NCI-H128 (cell line): ENCODE results near the gene HOMER3.

Experiments used
- DNase-seq: peaks from one replicate; lab custom pipeline; 2025; ENCODE audit not compliant: unreplicated experiment; lab: John Stamatoyannopoulos, UW

Gene HOMER3

GRCh38 chr19:18940769-18941627 lies at the start of gene HOMER3:
TSS of gene HOMER3 (minus strand) at chr19:18941217. CDS start at chr19:18938982, 2,235 bp downstream.
- DNase-seq: no peak

- DNase-seq: no peak
Measured at GRCh38 chr19:18990128-18990708, 49.2 kb upstream of the HOMER3 start.

- DNase-seq: no peak
Measured at GRCh38 chr19:18989316-18989715, 48.3 kb upstream of the HOMER3 start.

GRCh38 chr19:18987456-18987855 lies 46.4 kb upstream of the HOMER3 start:
- DNase-seq: no peak

- no peak for DNase-seq
Measured at GRCh38 chr19:18985257-18985656, 44.2 kb upstream of the HOMER3 start.

GRCh38 chr19:18984251-18984650 lies 43.2 kb upstream of the HOMER3 start:
- no peak for DNase-seq

GRCh38 chr19:18982669-18983068 lies 41.7 kb upstream of the HOMER3 start:
- no peak for DNase-seq

- no peak for DNase-seq
Measured at GRCh38 chr19:18980432-18981020, 39.5 kb upstream of the HOMER3 start.

GRCh38 chr19:18978616-18979015 lies 37.6 kb upstream of the HOMER3 start:
- DNase-seq: no peak

GRCh38 chr19:18975869-18976268 lies 34.9 kb upstream of the HOMER3 start:
- no peak for DNase-seq

GRCh38 chr19:18975011-18975410 lies 34.0 kb upstream of the HOMER3 start:
- DNase-seq: no peak

- DNase-seq: no peak
Measured at GRCh38 chr19:18972851-18973250, 31.8 kb upstream of the HOMER3 start.

- no peak for DNase-seq
Measured at GRCh38 chr19:18972301-18972811, 31.3 kb upstream of the HOMER3 start.

GRCh38 chr19:18969931-18970659 lies 29.1 kb upstream of the HOMER3 start:
- DNase-seq: no peak

GRCh38 chr19:18967358-18968146 lies 26.5 kb upstream of the HOMER3 start:
- no peak for DNase-seq

- DNase-seq: no peak
Measured at GRCh38 chr19:18966307-18966706, 25.3 kb upstream of the HOMER3 start.

GRCh38 chr19:18964121-18964520 lies 23.1 kb upstream of the HOMER3 start:
- no peak for DNase-seq

GRCh38 chr19:18961767-18962620 lies 21.0 kb upstream of the HOMER3 start:
- peak; percentile 19 for DNase-seq

- DNase-seq: no peak
Measured at GRCh38 chr19:18960370-18960769, 19.4 kb upstream of the HOMER3 start.

- no peak for DNase-seq
Measured at GRCh38 chr19:18955042-18955441, 14.0 kb upstream of the HOMER3 start.
